8988T (cell line): Measurements from ENCODE around the gene CCDC3.
"Not testable (repeated sequence)": the region's sequence is repeated elsewhere in the genome, so short reads cannot be mapped to it uniquely, and the experiment has no call there.

Experiments
- DNase-seq: peaks from one replicate; pipeline ENCODE4 v3.0.0; 2011

CCDC3 gene

DNA sequence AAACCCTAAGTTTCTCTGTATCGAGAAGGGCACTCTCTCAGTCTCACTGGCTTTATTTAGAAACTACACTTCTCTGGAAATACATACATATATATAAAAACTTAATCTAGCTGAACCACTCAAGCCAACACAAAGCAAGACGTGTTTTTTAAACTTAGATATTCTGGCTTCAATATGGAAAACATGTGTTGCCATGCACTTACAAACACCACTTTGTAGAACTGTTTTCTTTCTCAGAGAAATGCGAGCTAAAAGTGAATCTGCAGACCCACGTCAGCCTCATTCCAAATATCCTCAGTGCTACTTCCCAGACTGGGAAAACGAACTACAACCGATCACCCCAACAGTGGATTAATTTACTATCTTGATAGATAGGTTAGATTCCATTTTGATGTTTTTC, 1.7 kb downstream of the CCDC3 start:
- no peak for DNase-seq

DNA sequence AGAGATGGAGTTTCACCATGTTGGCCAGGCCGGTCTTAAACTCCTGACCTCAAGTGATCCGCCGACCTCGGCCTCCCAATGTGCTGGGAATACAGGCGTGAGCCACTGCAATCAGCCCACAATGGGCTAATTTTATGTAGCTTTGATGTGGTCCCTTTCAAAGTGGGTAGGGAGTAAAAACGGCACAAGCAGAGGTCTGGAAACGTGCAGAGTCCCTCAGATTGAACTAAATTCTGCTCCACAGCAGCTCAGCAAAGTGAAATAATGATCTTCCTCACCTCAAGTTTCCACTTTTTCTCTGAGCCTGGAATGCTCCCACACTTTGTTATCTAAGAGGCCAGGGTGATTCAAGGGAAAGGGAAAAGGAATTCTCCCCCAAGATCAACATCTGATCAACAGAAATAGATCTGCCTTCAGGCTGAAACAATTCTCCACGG, 6.1 kb downstream of the CCDC3 start:
- DNase-seq = no peak

DNA sequence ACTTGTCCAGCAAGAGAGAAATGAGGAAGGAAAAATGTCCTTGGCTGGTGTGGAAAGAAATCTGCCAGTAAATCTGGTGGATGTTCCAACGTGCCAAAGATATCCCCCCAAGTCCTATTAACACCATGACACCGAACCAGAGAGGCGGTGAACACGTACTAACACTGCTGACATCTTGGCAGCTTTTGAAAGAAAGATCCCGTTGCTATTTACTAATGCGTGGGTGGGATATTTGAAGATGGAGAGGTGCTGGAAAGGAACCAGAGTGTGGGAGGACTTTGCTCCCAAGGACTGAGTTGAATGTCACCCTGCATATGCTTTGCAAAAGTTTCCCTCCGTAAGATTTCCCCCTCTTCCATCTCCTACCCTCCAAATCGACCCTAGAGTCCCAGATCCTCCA, 7.9 kb downstream of the CCDC3 start:
- DNase-seq = no peak

DNA sequence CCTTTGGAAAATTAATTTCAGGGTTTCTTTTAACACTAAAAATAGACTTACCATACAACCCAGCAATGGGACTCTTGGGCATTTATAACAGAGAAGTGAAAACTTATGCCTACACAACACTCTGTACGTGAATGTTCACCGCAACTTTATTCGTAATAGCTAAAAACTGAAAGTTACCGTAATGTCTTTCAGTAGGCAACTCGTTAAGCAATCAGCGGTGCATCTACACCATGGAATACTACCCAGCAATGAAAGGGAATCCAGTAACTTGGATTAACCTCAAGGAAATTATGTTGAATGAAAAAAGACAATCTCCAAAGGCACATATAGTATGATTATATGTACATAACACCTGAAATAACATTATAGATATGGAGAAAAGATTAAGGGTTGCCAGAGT, 16.2 kb downstream of the CCDC3 start:
- DNase-seq = no peak

DNA sequence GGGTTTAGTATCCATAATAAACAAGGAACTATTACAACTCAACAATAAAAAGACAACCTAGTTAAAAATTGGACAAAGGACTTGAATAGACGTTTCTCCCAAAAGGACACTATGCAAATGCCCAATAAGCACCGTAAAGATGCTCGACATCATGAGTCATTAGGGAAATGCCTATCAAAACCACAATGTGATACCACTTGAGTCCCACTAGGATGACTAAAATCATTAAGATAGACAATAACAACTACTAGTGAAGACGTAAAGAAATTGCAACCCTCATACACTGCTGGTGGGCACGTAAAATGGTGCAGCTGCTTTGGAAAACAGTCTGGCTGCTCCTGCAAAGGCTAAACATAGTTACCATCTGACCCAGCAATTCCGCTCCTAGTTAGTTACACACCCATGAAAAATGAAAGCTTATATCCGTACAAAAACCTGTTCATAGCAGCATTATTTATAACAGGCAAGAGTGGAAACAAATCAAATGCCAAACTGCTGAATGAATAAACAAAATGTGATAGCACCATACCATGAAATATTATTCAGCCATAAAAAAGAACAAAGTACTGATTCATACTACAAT, 17.3 kb downstream of the CCDC3 start:
- no peak for DNase-seq

DNA sequence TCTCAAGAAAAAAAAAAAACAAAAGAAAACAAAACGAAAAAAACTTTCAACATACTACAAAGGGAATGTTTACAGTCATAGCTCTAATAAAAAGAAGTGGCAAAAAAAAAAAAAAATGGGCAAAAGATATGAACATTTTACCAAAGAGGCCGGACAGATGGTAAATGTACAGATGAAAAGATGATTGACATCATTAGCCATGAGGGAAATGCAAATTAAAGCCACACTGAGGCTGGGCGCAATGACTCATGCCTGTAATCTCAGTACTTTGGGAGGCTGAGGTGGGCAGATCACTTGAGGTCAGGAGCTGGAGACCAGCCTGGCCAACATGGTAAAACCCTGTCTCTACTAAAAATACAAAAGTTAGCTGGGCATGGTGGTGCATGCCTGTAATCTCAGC, 17.9 kb downstream of the CCDC3 start:
- not testable (repeated sequence) for DNase-seq

DNA sequence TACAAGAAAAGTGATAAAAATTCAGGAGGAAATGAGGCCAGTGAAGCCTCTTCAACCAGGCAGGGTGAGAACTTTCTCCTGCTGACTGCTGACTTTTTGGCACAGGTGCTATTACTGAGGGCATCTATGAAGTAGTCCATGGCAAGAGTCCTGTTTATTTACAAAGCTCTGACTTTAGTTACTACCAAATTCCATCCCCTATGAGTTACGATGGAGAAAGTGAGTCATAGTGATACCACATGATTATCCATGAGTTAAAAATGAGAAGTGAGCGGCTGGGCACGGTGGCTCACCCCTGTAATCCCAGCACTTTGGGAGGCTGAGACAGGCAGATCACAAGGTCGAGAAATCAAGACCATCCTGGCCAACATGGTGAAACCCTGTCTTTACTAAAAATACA, 19.9 kb downstream of the CCDC3 start:
- peak; percentile 34 for DNase-seq

DNA sequence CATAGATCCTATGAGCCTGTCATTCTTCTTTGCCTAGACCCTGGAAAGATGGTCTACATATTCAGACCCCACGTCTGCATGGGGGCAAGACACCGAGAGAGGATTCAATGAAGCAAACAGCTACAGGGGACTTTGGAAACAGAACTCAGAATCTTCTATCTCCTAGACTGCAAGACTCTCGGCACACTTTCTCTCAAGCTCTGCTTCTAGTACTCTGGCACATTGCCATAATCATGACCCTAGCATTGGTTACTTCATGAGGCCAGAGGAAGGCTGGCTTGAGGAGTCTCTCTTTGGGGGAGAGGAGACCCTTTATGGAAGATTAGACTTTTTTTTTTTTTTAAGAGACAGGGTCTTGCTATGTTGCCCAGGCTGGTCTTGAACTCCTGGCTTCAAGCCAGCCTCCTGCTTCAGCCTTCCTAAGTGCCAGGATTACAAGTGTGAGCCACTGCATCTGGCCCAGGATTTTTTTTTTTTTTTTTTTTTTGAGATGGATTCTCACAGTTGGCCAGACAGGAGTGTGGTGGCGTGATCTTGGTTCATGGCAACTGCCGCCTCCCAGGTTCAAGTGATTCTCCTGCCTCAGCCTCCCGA, 20.7 kb downstream of the CCDC3 start:
- DNase-seq = no peak

DNA sequence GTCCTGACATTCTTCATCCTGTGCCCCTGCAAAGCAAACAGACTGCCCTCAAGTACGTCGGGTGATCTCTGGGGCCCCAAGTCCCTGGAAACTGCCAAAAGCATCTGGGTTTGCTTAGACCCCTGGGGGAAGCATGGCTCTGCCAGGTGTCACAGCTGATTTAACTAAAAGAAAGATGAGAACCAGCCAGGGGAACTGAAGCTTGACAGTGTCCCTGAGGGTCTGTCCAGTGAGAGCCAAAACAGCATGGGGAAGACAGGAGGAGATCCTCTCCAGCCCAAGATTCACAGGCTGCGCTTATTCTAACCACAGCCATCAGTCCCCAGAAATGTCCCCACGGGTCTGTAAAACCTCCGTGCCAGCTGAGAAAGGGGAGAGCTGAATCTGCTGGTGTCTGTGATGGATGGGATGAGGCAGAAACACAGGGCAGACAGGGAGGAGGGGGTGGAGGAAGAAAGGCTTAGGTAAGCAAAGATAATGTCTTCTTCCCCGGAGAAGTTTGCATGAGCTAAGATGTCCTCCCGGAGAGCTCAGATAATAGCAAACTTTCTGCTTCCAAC, 21.3 kb downstream of the CCDC3 start:
- no peak for DNase-seq

DNA sequence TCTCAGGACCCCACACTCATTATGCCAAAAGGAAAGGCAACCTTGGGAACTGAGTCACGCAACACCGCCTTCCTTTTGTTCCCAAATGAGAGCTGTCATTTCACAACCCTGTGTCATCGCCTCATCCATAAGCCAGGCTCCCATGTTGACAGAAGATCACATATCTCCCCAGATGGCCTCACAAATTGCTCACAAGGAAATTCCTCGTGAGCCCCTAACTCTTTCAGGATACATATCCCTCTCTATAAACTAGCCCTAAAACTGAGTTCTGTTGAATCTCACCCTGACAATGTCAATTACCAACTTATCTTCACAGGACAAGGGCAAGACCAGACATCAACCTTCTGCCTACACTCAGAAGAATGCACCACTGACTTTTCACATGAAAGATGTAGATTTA, 22.6 kb downstream of the CCDC3 start:
- no peak for DNase-seq

DNA sequence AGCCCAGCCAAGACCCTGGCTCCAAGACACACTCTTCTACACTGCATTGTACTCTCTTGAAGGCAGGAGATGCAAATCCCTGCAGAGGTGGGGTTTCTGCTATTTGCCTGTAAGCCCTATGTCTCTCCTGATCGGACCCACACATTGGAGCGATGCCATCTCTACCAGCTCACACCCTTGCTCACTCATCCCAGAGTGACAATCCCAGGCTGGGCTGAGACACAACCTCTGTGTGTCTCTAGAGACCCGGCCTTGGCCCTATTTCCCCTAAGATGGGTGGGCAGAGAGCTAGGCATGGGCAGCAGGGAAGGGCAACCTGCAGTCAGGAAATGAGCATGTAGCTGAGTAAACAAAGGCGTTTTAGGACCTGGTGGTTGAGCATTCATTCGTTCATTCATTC, 25.6 kb downstream of the CCDC3 start:
- DNase-seq = no peak

DNA sequence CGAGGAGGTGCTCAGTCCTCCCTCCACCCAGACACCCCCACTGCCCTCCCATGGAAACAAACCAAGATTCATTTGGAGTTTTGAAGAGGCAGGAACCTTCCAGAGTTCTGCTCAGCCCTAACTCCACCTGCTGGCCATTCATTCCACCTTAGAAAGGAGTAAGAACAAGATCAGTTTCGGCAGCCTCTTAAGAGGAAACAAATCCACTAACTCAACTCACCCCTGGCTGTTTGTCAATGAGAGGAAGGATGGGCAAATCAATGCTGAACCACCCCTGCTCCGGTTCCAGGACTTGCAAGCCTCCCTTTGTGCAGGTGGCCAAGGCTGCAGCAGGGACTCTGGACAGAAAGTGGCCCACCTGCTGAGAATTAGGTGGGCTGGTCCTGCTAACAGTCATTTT, 26.2 kb downstream of the CCDC3 start:
- peak; percentile 29 for DNase-seq

DNA sequence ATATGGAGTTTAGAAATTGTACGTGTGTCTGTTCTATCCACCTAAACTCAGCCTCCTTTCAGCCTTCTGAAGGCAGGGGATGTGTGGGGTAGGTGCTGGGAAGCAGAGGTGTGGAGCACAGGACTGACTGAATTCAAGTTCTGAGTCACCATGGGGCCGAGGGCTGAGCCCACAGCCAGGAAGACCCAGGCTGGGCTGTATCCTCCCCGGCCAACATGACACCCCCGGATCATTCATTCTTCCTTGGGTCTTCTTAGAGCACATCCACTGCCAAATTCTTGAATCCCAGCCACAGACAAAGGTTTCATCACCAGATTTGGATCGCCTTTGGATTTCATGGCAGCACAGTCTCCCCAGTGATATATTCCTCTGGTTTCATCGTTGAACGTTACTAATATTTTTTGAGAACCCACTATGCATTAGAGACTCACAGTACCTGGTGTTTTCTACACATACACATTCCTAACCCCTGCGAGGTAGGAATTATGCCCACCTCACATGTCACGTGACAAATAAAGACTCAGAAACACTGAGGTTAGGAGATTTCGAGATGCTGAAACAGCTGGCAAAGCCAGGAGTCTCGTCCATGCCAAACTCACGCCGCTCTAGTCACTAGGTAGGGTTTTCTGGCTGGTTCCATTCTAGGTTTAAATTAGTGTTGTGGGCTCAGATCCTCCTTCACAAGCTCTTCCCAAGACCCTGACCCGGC, 26.9 kb downstream of the CCDC3 start:
- no peak for DNase-seq

DNA sequence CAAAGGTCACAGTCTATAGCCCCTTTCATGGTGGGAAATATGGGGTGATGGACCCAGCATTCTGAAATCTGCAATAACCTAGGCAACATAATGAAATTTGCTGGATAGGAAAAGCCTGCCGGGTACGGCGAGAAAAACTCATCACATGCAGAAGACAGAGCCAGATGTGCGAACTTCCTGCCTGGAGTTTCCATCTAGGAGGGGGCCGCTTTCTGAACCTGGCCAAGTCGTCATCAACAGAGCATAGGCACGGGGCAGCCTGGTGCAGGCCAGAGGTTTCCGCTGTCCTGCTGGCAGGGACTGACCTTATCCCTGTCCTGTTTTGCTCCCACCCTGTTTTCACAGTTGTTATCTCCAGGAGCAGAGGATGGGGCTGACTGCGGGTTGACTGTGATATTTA, 27.4 kb downstream of the CCDC3 start:
- DNase-seq = no peak

DNA sequence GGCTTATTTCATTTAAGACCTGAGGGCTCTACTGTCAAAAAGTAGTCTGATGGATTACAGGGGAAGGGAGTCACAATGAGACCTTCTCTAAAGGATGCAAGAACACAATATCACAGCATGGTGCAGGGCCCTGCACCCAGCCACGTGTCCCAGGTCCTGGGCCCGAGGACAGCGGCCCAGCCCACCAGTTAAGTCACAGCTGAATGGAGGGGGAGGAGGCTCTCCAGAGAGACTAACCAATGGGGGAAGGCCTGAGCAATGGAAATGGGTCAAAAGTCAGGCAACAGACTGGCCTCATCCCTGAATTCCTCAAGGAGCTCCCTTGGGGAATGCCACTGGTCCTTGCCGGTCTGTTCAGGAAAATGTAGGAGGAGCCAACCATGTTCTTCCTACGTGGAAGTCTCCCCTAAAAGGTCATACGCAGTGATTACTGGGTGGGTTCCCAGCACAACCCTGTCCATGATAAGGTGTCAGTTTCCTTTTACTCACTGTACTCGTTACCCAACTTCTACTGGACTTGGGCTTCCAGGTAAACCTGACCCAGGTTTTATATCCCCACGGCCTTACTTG, 28.3 kb downstream of the CCDC3 start:
- no peak for DNase-seq

DNA sequence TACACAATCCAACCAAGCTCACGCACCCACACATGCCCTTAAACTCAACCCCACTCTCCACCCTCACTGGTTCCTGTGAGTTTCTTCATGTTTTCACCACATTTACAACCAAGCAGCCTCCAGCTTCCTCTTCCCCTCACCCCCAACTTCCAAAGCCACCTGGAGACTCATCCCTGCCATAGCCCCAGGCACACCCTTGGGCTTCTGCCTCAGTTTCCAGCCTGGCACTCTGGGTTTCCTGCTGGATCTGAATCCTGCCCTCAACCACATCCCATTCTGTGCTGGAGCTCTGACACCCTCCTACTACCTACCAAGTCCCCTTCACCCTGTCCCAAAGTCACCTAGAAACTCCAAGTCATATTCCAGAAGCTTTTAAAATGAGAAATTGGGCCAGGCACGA, 29.4 kb downstream of the CCDC3 start:
- DNase-seq = no peak

DNA sequence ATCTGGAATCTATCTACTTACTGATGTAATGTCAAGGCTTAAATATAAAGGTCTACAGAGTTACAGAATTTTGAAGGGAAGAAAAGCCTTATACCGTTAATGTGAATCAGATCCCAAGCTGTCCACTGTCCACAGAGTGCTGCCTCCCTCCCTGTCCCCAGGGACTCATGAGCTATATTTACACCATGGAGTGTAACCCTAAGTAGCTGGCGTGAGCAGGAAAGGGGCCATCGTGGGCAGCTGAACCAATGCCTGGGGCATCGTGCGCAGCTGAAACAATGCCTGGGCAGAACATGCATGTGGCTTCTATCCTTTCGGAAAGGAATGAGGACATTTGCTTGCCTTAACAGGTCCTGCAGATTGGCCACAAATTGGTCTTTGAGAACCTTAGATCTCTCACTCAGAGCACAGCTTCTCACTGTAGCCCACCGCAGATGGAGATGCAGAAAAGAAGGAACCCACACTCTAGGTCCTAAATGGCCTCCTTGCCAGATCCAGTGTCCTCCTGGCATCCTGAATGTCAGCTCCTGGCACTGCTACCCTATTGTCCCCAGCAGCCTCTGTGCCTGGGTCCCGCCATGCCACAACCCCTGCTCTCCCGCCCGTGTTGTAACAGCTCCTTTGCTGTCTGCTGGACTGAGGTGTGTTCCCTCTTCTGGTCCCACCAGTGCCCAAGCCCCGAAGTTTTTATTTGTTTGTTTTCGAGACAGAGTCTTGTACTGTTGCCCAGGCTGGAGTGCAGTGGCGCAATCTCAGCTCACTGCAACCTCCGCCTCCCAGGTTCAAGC, 30.3 kb downstream of the CCDC3 start:
- DNase-seq = no peak

DNA sequence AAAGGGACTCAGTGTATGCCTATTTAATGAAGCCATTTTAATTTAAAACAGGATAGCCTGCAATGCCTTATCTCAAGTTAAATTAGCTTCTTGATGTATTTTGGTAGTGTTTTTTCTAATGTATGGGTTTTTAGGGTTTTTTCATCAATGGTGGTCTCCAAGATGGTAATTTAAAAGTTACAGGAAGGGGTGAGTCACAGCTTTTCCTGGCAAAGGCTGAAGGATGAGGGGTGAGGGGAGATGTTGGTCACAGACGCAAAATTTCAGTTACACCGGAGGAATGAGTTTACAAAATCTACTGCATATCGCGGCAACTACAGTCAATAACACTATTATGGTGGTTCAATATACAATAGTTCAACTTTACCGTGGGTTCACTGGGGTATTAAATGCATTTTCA, 31.6 kb downstream of the CCDC3 start:
- DNase-seq = no peak

DNA sequence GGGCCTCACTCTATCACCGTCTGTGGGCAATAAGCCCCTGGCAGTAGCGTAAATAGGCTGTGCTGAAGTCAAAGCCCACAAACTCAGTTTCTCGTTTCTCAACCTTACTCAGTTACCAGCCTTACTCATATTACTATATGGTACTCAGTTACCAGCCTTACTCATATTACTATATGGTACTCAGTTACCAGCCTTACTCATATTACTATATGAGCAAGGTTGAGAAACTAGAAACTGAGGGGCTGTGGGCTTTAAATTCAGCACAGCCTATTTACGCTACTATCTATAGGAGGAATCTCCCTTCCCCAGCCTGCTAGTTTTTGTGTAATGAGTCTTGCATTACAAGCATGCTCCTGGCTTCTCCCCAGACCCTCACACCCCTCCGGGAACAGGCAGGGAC, 35.4 kb downstream of the CCDC3 start:
- no peak for DNase-seq

DNA sequence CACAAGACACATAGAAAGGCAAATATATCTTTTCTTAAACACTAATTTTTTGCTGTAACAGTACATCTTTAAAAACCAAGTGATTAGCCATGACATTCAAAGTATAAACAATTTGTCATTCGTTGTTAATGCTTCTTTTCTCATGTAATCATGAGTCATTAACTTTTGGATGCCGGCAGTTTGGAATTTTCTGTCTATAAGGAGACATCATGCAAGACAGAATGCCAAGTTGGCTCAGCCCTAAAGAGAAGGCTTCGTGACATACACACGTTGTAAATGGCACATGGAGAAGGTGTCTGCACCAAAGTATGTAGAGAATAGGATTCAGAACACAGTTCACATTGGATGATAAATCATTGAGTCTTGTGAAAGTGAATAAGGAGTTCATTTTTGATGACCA, 35.9 kb downstream of the CCDC3 start:
- DNase-seq = no peak

DNA sequence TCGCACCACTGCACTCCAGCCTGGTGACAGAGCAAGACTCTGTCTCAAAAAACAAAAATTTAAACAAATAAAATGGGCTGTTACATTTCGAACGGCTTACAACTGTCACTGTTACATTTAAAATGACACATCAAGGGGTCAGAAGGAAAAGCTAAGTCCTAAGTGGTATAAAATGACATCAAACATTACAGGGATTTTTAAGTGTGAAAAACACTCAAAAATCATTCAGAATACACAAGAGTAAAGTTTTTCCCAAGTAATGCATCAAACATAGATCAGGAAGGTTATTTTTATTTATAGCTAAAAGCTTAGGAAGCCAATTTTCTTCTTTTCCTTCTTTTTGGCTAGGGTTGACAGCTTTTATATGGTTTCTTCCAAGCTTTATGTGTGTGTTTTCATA, 39.0 kb downstream of the CCDC3 start:
- DNase-seq = no peak

DNA sequence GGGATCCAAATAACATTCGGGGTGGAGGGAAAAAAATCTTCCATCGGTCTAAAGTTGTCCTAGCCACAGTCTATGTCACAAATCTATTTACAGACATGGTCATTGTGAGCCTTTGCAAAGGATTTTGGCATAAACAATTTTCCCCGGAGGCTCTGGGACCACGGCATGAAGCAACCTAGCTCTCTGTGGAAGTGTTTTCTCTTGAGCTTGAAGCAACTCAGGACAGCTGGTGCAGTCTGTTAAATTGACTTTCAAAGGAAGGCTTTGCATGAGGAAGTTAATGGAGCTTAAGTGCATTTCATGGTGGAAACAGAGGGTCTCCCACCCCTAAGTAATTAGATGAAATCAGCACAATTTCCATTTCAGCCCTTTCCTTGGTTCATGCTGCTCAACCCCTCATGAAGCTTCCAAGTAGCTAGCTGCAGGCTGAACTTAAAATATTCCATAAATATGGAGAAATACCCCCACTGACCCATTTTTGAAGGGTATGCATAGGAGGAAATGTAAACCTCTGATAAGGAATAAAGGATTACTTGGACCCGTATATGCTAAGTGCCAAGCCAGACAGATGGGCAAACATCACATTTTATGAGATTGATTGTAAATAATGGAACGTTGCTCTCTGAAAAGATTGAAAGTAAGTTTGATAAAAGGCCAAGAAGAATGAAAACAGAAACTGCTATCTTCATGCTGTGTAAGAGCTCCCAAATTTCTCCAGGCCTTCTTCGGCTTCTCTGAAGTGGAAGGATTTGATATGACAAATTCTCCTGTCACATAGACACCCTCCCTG, 39.9 kb downstream of the CCDC3 start:
- no peak for DNase-seq
